Measurements from ENCODE around the gene SEMA4C.

SEMA4C gene

DNA sequence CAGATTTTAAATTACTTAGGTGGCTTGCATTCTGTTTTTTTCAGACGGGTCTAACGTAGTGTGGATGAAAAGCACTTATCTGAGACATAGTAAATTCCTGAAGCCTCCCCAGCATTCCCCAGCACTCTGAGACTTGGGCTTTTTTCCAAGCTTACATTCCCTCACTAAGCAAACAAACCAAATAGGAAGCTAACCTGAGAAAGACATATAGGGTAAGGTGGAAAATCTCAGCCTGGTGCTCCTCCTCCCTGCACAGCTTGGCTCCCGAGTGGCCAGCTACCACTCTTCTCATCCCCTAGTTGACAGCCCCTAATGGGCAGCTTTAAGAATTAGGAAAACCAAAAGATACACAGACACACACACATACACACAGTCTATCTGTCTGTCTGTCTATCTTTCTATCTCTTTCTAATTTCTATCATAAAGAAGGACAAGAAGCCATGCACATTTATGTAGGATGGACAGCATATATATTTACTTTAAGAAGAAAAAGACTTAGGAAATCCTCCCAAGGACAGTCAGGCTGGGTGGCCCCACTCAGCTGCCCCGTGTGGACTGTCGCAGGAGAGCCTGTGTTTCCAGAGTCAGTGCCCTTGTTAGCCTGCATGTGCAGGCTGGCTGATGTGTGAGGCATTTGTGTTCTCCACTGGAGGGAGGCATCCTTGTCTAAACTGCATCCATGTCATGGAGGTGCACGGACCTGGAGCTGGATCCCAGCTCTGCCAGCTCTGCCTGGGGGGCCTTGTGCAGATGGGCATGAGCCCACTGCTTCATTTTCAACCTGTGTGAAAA lies 45.6 kb downstream of the SEMA4C start:
- DNase-seq (ENCODE audit: low read depth in 2 of 2, low spot score in 1 of 2), result no peak

DNA sequence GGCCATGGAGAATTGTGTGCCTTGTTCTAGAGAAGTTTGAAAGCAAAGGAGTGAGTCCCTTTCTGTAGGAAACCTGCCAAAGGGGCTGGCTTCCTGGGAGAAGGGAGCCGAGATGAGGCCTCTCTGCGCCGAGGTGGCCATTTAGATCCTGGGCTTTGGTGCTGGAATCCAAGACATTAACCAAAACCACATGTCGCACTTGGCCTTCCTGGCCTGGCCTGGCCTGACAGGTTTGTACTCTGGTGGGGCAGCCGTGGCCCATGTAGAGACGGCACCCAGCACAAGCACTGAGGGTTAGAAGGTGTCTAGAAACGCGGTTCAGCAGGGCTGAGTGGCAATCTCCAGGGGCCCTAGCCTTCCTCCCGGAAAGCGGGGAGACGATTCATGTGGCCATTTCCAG lies 46.7 kb downstream of the SEMA4C start:
- no peak for DNase-seq (ENCODE audit: low read depth in 2 of 2, low spot score in 1 of 2)

DNA sequence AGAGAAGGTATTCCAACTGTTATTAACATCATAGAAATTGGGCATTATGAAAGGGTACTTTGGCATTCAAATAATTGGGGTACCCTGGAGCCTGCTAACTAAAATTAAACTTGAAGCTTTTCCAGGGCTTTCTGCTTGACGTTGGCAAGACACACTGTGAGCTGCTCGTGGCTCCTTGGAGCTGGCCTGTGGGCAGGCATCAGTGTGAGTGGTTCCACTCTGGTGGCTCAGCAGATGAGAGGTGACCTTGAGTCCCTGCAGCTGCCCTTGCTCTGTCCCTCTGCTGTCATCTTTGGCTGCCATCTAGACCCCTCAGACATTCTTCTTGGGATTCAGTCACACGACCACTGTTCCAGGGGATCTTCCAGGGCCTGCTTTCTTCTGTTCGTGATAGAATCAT lies 47.1 kb downstream of the SEMA4C start:
- no peak for DNase-seq (ENCODE audit: low read depth in 2 of 2, low spot score in 1 of 2)

DNA sequence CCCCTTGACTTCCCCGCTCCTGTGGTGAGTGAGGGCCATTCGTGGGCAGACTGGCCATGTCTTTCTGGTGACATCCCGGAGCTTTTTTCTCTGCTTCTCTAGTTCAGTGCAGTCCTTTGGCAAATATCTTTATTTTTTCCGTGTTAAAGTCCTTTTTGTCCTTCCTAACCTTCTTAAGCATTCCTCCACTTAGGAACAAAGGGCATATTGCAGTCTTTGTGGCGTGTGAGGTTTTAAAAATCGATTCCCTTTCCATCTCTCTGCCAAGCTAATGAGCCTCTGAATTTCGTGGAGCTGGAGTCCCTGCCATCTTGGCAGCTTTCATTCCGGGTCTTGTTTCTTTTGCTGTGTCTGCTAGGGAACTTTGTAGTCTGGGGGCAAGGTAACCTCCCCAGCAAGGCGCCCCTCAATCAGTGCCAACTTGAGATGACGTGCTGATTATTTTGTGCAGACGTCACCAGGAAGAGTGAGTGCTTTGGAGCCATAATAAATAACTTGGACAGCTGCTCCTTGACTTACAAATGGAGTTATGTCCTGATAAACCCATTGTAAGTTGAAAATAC lies 48.7 kb downstream of the SEMA4C start:
- no peak for DNase-seq (ENCODE audit: low read depth in 2 of 2, low spot score in 1 of 2)

DNA sequence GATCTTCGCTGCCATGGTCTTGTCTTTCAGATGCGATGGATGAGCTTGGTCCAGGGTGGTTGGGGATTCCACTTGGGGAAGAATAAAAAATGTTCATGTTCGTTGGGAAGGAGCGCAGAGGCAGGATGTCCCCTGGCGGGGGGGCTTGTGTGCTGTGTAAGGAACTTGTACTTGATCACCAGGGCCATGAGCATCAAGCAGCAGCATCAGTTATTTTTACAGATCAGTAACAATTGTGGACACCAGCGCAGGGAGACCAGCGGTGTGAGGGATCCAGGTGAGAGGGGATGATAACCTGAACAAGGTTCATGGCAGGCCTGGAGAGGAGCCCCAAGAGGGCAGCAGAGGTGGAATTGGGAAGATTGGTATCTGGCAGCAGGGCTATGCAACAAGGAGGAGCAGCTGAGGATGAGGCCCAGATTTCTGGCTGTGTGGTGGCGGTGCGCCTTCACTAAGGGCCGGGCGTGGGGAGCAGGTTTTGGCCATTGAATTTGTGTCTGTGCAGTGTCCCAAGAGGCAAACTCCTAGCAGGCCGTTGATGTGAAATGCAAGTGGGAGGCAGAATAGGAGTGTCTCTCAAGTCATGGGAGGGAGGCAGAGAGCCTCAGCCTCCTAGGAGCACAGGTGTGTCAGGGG lies 49.9 kb downstream of the SEMA4C start:
- no peak for DNase-seq (ENCODE audit: low read depth in 2 of 2, low spot score in 1 of 2)

DNA sequence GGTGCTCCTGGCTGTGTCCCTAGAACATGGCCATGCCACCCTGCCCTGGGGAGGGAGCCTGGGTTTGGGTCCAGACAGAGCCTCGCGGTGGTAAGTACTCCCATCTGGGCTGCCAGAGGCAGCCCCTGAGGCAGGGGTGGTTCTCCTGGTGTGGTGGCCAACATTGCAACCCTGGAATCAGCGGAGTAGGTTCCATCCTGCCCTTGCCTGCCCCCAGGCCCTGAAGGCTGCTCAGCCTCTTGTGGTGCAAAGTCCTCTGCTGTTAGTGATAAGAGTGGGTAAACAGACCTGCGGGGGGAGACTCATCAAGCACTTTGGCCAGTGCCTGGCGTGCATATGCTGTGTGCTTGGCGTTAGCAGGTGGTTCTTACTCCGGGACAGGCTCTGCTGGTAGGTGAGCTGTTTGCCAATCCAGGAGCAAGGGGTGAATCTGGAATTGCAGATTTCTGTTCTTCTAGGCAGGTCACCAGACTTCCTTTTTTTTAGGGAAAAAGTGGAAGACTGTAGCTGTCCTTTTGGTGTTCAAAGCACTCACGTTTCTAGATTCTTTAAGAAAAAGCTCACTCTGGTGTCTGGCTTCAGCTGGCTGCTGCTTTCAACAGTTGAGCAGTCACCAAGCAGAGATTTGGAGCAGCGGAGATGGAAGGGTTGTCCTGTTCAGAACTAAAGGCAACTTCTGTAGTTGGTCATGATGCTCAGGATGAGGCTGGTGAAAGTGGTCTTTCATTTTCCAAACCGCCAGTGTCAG lies 50.6 kb downstream of the SEMA4C start:
- no peak for DNase-seq (ENCODE audit: low read depth in 2 of 2, low spot score in 1 of 2)

DNA sequence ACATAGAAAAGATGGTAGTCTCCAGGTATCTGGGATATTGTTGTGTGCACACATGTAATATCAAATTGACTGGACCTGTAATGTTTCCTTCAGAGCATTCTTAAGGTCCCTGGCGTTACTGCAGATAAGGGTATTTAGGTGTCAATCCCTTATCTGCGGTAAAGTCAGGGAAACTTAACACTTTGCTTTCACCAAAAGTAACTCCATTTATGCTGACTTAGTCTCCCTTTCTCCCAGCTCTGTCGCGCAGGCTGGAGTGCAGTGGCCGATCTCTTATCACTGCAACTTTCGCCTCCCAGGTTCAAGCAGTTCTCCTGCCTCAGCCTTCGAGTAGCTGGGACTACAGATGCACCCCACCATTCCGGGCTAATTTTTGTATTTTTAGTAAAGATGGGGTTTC lies 52.0 kb downstream of the SEMA4C start:
- DNase-seq (ENCODE audit: low read depth in 2 of 2, low spot score in 1 of 2), result no peak

DNA sequence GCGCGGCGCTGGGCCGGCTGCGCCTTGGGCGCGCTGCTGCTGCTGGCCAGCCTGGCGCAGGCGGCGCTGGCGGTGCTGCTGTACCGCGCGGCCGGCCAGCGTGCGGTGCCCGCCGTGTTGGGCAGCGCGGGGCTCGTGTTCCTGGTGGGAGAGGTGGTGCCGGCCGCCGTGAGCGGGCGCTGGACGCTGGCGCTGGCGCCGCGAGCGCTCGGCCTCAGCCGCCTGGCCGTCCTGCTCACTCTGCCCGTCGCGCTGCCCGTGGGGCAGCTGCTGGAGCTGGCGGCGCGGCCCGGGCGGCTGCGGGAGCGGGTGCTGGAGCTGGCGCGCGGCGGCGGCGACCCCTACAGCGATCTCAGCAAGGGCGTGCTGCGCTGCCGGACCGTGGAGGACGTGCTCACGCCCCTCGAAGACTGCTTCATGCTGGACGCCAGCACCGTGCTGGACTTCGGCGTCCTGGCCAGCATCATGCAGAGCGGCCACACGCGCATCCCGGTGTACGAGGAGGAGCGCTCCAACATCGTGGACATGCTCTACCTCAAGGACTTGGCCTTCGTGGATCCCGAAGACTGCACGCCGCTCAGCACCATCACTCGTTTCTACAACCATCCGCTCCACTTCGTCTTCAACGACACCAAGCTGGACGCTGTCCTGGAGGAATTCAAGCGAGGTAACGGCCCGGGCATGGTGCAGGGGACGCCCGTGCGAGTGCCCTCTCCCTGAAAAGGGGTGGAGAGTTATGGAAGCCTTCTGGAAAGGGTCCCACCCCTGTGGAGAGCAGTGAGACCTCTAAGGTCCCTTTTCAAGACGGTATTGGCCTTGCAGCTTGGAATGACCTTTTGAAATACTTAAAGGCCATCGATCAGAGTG lies 52.8 kb downstream of the SEMA4C start:
- DNase-seq (ENCODE audit: low read depth in 2 of 2, low spot score in 1 of 2), result no peak

DNA sequence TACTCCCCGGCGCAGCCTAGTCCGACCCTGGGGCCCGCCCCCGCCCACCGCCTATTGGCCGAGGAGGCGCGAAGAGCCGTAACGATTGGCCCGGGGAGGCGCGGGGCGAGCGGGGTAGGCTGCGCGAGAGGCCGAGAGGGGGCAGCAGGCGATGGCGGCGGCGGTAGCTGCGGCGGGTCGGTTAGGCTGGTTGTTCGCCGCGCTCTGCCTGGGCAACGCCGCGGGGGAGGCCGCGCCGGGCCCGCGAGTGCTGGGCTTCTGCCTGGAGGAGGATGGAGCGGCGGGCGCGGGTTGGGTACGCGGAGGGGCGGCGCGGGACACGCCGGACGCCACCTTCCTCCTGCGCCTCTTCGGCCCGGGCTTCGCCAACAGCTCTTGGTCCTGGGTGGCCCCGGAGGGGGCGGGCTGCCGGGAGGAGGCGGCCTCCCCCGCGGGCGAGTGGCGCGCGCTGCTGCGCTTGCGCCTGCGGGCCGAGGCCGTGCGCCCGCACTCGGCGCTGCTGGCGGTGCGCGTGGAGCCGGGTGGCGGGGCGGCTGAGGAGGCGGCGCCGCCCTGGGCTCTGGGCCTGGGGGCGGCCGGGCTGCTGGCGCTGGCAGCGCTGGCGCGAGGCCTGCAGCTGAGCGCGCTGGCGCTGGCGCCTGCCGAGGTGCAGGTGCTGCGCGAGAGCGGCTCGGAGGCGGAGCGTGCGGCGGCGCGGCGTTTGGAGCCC lies 53.6 kb downstream of the SEMA4C start, which contains the start of gene CNNM3:
TSS of gene CNNM3 (plus strand) at position 142 of the 709 bp plus-strand sequence. CDS start at position 152, 10 bp downstream.
- DNase-seq (ENCODE audit: low read depth in 2 of 2, low spot score in 1 of 2), result peak; percentile 84 to 92

DNA sequence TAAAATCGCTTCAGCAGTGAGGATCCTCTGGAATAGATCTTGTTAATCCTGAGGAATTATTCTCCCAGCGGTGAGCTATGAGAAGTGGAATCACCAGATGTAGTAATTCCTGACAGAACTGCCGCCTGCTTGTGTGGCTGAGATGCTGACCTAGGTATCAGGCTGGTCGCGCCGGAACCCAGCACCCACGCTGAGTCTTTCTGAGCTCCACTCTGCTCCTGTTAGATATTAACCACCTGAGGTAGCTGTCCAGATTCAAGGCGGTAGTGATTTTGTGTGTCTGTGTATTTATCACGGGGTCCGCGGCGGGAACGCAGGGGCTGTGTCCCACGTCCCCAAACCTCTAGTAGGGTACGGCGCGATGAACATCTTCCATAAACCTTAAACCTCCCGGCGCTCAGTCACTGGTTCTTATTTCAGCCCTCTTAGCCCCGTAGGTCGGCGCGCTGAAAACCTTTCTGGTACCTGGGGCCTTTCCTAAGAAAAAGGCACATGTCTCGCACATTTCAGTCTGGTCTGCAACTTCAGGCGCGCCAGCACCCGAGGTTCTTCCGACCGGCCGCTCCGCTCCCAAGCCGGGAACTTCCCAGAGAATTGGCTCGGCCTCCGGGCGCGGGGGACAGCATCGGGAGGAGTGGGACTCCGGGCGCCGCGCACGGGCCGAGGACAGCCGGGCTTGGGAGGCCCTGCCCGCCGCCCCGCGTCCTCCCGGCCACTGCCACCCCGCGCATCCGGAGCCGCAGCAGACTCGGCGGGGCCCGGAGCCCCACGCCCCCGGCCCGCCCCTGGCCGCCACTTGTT lies 54.4 kb downstream of the SEMA4C start:
- no peak for DNase-seq (ENCODE audit: low read depth in 2 of 2, low spot score in 1 of 2)

DNA sequence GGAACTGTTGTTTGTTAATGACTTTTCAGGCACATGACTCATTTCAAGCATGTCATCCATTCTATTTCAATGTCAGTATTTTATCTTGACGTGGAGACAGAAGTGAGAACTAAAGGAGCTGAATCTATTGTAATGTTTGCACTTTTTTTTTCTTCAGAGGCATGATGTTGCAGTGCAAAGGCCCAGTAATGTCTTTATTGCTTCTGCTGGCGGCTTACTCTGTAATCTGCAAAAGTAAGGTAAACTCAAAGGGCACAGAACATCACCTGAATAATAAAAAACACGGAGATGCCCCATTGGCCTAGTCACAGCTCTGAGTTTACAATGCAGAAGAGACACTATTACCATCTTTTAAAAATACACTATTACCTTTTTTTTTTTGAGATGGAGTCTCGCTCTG lies 56.2 kb downstream of the SEMA4C start:
- no peak for DNase-seq (ENCODE audit: low read depth in 2 of 2, low spot score in 1 of 2)

DNA sequence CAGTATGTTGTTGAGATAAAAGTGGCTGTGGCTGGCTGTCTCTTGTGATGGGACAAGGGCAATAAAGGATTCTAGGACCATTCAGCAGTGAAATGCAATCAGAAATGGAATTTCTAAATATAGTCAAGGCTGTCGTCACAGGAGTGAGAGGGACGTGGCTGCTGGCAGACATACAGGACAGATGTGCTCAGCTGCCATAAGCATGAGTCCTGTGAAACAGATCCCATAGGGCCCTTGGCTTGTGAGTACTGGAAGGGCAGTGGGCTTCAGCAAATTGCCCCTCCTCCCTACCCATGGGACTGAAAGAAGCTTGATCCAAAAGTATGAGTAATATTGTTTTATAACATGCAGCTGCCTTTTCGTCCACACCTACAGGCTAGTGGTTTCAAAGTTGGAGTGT lies 58.0 kb downstream of the SEMA4C start:
- no peak for DNase-seq (ENCODE audit: low read depth in 2 of 2, low spot score in 1 of 2)

DNA sequence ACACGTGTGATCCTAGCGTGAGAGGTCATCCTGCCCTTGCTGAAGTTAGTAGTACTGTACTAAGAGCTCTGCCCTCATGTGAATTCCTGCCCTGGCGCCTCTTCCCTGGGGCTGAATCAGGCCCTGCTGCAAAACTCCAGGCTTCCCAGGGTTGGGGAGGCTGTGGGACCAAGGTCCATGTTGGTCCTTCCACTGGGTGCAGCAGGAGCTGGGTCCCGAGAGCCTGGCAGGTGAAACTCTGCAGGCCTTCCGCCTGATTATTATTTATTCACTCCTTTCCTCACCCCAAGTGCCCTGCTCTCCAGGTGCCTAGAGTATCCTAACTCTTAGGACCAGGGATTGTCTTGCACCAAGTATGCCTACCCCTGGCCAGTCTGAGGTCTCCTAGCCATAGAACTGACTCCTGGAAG lies 59.1 kb downstream of the SEMA4C start:
- DNase-seq (ENCODE audit: low read depth in 2 of 2, low spot score in 1 of 2), result no peak

DNA sequence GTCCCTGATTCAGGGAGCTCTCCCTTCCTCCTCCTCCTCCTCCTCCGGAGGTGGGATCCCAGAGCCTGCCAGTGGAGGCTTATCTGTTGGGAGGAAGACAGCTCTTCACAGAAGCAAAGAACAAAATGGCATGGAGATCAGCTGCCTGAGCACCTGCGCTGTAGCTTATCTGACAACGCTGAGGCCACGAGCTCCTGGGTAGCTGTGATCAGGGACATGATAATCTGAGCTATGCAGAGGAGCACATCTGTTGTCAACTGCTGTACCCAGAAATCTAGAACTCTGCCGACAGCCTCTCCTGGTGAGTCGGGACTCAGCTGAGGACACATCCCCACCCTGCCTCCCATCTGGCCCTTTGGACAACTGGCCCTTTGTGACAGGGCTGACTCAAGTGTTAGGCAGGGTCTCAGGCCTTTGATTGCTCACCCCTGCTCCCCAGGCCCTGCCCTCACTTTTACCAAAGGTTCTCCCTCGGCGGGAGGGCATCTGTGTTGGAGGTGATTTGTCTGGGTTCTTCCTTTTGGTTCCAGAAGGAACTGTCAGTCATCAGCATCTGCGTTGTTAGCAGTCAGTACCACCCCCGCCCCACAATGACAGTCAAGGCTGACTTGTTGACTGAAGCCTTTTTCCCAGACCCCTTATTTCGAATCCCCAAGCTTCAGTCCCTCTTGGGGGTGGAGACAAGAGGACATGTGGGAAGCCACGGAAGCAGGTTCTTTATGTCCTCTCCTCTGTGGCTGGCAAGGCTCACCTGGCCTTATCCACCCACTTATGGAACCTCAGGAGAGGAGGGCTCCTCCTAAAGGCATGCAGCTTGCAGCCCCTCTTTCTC lies 59.7 kb downstream of the SEMA4C start:
- DNase-seq (ENCODE audit: low read depth in 2 of 2, low spot score in 1 of 2), result no peak
